Psoas muscle (tissue), 8 donors: Measurements from ENCODE around the gene RTN4RL1. TPM values are rescaled to one million over a fixed set of nuclear protein-coding genes. Genes with fewer than 3 reads are reported as not detected.

Experiments
- ATAC-seq, 4 donors: fragments of 200-7000 bp; cut with Tn5 transposase; one replicate each; pipeline ENCODE4 v1.9.1; 2020; ENCODE audit warnings: moderate library complexity in 3 of 4, mild to moderate bottlenecking in 2 of 4
- DNase-seq, 2 donors: peaks; one replicate each; pipeline ENCODE4 v3.0.0-alpha.2; 2020
- H3K27ac ChIP-seq: fragments of 200-600 bp; one replicate; pipeline ENCODE4 v1.8.0; 2022
- H3K27me3 ChIP-seq, 3 donors: fragments of 200-600 bp in 1 of 3; one replicate each; pipeline versions ENCODE4 v1.6.1 to v1.8.0; 2013 to 2022; ENCODE audit warnings: low read length in 2 of 3, mild to moderate bottlenecking in 2 of 3, moderate library complexity in 1 of 3; ENCODE audit not compliant: insufficient read depth in 3 of 3
- H3K36me3 ChIP-seq, 2 donors: fragments of 200-600 bp in 1 of 2; one replicate each; pipeline versions ENCODE4 v1.6.1 to v1.8.0; 2013 to 2022; ENCODE audit warnings: low read depth in 1 of 2, mild to moderate bottlenecking in 1 of 2, moderate library complexity in 1 of 2; ENCODE audit not compliant: insufficient read depth in 1 of 2
- H3K4me1 ChIP-seq: fragments of 200-600 bp; one replicate; pipeline ENCODE4 v1.8.0; 2022
- H3K4me3 ChIP-seq: fragments of 200-600 bp; one replicate; pipeline ENCODE4 v1.8.0; 2022; ENCODE audit warnings: mild to moderate bottlenecking
- H3K9me3 ChIP-seq: fragments of 200-600 bp; one replicate; pipeline ENCODE4 v1.8.0; 2022
- WGBS, 3 donors: extraction: QIAGEN DNeasy Blood & Tissue Kit; methylation state at CpG; one replicate each; pipeline versions ENCODE4 v1.1.6 to v1.1.7; 2013; 5-methylcytosine and 5-hydroxymethylcytosine counted together
- intact Hi-C, 2 donors: fragments of 100-400 bp; cut with DNase I; formaldehyde crosslinking; loops; one replicate each; pipeline versions ENCODE4 v1.11.0 to v1.14.2; 2022
- polyA plus RNA-seq, 3 donors: library from polyadenylated mRNA; stranded (reverse); fragments of 200-250 nt; gene quantifications; one replicate each; pipeline ENCODE4 v1.2.3, GENCODE V29; 2013
- total RNA-seq, 4 donors: library from RNA; stranded (reverse); fragmentation: NEBNext Ultra II Directional in 2 of 4; extraction: Animal tissue kit (Norgen Biotek cat#: 25700) in 2 of 4; gene quantifications; one replicate each; pipeline versions ENCODE4 v1.2.1 to v1.2.4, GENCODE V29; 2021 to 2023
- TF ChIP-seq, protein P1 (sequence below): fragments of 200-600 bp; IDR thresholded peaks from one replicate; pipeline ENCODE4 v1.8.0; 2022; ENCODE audit warnings: antibody characterized with exemption
- donor health status: healthy with polysubstance abuse.
- donor health status: DM: no; HTN: no; CAD: no; lungs with moderate emphysema.
- donor health status: Bipolar disorder and iron deficiency.
- donor health status: healthy.
- donor health status: DM: yes; HTN: yes; CAD: no.
- donor health status: DM: no; HTN: no; CAD: no.
- donor health status: DM: no; HTN: no; CAD: no.
- donor health status: DM: yes; HTN: yes; CAD: no.

The RTN4RL1 gene
- total and polyA plus RNA-seq, 7 donors: 0.44 to 1.8 (median 0.75) TPM

DNA sequence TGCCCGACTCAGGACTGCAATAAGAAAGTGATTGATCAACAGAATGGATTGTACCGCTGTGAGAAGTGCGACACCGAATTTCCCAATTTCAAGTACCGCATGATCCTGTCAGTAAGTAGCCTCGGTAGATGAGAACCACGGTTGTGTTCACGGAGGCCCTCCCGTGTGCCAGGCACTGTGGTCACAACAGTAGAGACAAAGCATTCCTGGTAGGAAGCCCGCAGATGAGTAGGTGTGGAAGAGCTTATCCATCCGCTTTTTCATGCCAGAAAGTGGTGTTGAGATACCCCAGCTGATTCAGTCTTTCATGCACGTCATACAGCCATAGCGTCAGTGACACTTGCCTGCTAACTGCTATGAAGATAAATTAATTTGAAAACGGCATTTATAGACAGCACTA lies 136.4 kb downstream of the RTN4RL1 start:
- ATAC-seq: no peak
- WGBS, 3 donors: 88 to 96% (median 92%) methylated on average over 14 of the region's 14 CpGs
- intact Hi-C loops: no loop called here
- no peaks in the 10 kb centered on the region for H3K9me3 ChIP-seq
- H3K4me1 ChIP-seq: no peaks in the 10 kb centered on the region
- TF ChIP-seq, protein P1, sequence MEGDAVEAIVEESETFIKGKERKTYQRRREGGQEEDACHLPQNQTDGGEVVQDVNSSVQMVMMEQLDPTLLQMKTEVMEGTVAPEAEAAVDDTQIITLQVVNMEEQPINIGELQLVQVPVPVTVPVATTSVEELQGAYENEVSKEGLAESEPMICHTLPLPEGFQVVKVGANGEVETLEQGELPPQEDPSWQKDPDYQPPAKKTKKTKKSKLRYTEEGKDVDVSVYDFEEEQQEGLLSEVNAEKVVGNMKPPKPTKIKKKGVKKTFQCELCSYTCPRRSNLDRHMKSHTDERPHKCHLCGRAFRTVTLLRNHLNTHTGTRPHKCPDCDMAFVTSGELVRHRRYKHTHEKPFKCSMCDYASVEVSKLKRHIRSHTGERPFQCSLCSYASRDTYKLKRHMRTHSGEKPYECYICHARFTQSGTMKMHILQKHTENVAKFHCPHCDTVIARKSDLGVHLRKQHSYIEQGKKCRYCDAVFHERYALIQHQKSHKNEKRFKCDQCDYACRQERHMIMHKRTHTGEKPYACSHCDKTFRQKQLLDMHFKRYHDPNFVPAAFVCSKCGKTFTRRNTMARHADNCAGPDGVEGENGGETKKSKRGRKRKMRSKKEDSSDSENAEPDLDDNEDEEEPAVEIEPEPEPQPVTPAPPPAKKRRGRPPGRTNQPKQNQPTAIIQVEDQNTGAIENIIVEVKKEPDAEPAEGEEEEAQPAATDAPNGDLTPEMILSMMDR: no peak
- H3K27me3 ChIP-seq: no peaks in the 10 kb centered on the region
- H3K36me3 ChIP-seq: peaks cover 10 to 100% of the 10 kb centered on the region in 2 donors
- H3K4me3 ChIP-seq: no peak overlapping the region
- no peak for DNase-seq
- no peak overlapping the region for H3K27ac ChIP-seq

Other genes starting within 250 kb of the RTN4RL1 start
- 10 to 100 TPM in 2 of 4 donors, 1 to 10 TPM in 2; 8.8 to 18.0 (median 12.7) TPM for gene SMYD4, start 195.4 kb downstream of the RTN4RL1 start, total RNA-seq
- gene SMYD4, start 195.4 kb downstream of the RTN4RL1 start, polyA plus RNA-seq: 10 to 100 TPM in 1 of 3 donors, 1 to 10 TPM in 2; 8.0 to 22.4 (median 8.4) TPM
- gene RPA1, start 195.3 kb downstream of the RTN4RL1 start, total RNA-seq: 10 to 100 TPM; 52.6 to 82.1 (median 75.2) TPM
- 10 to 100 TPM; 22.1 to 49.8 (median 22.7) TPM for gene RPA1, start 195.3 kb downstream of the RTN4RL1 start, polyA plus RNA-seq
- 10 to 100 TPM; 36.9 to 73.4 (median 45.5) TPM for gene DPH1, start 4.8 kb upstream of the RTN4RL1 start, total RNA-seq
- 10 to 100 TPM; 13.5 to 51.9 (median 39.2) TPM for gene DPH1, start 4.8 kb upstream of the RTN4RL1 start, polyA plus RNA-seq
- gene OVCA2, start 16.7 kb upstream of the RTN4RL1 start, total RNA-seq: 10 to 100 TPM; 10.1 to 23.0 (median 15.2) TPM
- gene OVCA2, start 16.7 kb upstream of the RTN4RL1 start, polyA plus RNA-seq: 10 to 100 TPM; 29.2 to 66.1 (median 33.4) TPM
- 10 to 100 TPM in 1 of 4 donors, 1 to 10 TPM in 3; 4.3 to 12.6 (median 9.4) TPM for gene HIC1, start 29.8 kb upstream of the RTN4RL1 start, total RNA-seq
- gene HIC1, start 29.8 kb upstream of the RTN4RL1 start, polyA plus RNA-seq: 1 to 10 TPM; 2.0 to 3.5 (median 2.1) TPM